ENCODE data around the gene HDAC11.

Gene HDAC11

DNA sequence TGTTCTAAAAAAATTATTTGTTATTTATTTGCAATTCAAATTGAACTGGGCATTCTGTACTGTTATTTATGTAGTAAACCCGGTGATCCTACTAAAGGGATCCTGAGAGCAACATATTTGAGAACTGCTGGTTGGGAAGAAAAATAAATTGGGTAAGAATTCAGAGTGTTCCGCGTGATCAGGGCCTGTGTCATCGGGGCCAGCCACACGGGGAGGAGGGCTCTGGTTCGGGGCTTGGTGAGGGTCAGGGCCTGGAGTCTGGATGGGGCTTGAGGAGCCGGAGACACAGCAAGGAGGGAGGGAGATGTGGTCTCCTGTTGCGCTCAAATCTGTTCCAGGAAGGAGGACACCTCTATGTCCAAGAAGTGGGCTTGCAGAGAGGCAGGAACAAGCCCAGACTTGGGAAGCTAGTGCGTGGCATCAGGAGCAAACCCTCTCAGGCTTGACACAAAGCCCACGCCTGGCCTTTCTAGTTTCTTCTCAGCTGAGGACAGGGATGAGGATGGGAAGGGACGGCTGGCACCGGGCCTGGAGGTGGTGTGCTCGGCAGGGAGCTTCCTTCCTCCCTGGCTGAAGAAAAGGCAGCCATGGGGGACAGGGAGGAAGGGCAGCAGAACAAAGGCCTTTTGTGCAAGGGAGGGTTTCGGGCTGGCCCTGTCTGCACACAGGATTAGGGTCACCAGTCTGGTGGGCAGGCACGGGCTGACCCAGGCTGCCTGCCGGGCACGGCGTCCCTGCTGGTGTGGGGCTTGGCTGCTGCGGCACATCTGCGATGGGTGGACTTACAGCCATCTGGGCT, 45.9 kb downstream of the HDAC11 start:
- DNase-seq (ENCODE audit: low spot score): no peak

DNA sequence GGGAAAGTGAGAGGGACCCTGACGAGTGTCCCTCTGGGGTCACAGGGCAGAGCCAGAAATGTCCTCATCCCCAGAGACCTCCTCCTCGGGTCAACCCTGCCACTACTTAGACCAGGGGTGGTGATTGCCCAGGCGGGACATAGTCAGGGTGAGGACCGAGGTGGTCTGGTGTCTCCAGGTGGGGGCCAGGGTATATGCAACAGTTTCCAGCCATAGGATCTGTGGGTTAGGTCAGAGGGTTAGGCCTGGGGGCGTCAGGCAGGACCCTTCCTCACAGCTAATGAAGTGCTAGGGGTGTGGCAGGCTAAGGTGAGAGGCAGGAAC, 46.5 kb downstream of the HDAC11 start:
- DNase-seq (ENCODE audit: low spot score): no peak

DNA sequence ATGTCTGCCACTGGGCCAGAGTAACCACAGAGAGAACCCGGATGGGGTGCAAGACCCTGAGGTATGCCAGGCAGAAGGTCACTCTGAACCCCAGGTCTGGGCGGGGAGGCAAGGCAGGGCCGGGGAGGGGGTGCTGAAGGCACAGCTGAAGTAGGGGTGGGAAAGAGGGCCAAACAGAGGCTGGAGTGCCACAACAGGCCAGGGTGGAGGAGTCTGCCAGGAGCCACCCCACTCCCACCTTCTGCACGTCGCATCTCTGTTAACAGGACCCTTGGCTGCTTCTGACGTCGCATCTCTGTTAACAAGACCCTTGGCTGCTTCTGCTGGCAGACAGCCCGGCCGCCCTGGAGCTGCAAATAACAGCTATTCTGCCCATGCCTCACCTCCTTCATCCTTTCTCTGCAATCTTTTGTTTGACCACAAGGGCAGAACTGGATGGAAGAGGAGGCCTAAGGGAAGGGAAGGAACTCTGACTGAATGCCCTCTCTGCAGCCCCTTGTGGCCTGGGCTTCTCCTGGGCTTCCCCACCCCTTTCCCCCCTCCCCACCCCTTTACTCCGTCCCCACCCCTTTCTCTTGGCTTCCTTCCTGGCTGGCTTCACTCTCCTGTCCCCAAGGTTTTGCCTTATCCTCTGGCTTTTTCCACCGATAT, 48.2 kb downstream of the HDAC11 start:
- DNase-seq (ENCODE audit: low spot score): peak; percentile 12

DNA sequence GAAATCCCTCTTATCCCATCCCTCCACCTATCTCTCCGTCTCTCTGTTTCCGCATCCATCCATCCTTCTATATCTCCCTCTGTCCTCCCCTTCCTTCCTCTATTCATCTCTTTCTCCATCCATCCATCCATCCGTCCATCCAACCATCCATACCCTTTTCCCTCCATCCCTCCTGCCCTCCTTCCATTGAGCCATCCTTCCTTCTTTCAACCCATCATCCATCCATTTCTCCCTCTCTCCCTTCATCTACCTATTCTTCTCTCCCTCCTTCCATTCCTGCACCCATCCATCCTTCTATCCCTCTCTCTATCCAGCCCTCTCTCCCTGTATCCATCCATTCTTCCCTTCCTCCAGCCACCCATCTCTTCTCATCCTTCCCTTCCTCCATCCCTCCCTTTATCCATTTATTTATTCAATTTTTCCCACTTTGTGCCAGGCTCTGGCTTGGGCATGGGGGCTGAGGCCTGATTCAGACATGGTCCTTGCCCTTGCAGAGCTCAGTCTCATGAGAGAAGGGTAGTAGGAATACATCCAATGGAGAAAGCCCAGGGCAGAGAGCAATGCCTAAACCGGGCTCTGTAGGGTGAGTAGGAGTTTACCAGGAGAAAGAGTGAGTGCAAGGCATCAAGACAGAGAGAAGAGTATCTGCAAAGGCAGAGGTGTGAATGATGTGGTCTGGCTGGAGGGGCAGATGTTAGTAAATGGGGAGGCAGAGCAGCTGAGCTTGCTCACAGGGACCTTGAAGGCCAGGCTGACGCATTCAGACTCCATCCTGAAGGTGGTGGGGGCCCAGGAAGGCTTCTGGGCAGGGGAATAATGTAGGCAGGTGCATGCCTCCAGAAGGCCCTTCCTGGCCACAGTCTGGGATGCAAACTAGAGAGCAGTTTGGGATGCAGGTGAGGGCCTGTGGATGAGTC, 49.3 kb downstream of the HDAC11 start:
- DNase-seq (ENCODE audit: low spot score): no peak

DNA sequence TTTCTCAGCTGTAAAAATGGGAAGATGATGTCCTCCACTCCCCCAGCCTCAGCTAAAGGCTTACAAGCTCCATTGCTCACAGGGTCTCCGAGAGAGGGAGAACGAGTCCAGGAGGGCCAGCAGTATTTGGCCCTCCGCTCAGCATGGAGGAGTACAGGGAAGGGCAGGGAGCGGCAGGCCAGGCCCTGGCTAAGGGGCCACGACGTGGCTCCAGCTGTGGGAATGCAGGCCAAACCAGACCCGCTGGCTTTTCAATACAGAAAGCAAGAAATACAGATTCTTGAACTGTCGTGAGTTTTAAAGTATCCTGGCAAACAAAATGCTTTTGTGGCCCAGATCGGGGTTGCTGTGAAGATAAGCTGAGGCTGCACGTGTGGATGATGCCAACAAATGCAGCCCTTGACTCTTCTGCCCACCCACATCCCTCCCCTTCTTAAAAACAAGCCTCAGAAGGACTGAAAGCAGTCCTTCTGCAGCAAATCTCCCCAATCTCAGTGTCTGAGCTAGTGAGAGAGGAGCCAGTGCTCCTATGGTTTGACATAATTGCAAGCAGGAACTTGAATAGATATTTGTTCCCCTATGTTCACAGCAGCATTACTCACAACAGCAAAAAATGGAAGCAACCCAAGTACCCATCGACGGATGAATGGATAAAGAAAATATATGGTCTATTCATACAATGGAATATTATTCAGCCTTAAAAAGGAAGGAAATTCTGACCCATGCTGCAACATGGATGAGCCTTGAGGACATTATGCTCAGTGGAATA, 50.3 kb downstream of the HDAC11 start:
- no peak for DNase-seq (ENCODE audit: low spot score)

DNA sequence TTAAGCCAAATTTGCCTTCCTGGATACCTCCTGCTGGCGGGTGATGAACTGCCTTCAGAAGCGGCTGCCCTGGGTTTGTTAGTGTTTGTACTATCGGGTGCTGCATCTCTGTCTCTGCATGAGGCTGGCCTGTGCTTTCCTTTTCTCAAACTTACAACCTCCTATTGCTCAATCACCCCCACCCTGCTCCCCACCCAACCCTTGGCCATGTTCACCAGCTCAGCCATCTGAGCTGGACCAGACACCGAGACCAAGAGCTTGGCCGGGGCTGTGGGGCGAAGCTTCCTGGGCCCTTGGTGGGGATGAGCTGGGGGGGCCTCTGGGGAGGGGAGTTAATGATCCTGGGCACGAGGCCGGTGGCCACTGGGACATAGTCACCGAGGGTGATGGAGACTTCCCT, 52.0 kb downstream of the HDAC11 start:
- DNase-seq (ENCODE audit: low spot score): no peak

DNA sequence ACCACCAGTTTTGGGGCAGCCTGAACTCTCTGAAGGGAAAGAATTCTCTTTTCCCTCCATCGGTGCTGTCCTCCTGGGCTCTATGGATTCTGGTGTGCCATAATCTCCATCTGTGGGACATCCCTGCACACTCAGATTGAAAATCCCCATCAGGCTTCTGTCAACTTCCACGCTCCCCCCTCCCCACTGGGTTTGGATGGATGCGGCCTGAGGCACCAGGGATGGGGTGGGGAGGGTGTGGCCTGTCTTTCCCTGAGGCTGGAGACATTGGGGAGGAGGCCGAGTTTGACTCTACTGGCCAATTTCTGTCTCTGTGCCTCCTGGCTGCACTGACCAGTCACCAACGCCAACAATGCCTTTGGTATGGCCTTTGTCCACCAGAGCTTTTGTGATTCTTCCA, 52.5 kb downstream of the HDAC11 start:
- DNase-seq (ENCODE audit: low spot score): no peak

DNA sequence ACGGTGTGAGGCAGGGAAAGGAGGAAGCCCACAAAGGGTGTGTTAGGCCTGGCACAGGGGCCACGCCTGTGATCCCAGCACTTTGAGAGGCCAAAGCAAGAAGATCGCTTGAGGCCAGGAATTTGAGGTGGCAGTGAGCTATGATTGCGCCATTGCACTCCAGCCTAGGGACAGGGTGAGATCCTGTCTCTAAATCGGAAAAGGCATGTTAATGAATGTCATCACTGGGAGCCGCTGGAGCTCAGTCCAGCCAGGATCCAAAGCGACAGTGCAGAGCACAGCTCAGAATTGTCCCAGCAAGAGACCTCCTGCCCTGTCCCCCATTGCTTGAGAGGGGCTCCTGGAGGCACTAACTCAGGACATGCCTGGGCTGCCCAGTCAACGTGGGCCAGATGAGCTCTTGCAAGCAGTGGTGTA, 53.8 kb downstream of the HDAC11 start:
- no peak for DNase-seq (ENCODE audit: low spot score)

DNA sequence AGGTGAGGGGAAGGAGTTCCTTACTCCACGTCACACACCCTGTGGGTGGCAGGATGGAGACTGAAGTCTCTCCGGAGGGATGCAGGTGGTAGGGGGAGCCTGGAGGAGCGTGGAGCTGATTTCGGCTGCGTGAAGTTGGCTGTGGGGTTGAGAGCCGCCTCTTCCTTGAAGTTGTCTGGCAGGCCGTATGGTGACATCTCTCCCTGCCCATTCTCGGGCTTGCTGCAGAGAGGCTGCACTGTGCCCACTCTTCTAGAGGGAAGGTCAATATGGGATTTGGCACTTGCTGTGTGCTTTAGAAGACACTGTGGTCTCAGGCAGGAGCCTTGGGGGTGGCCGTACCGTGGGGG, 55.4 kb downstream of the HDAC11 start:
- no peak for DNase-seq (ENCODE audit: low spot score)

DNA sequence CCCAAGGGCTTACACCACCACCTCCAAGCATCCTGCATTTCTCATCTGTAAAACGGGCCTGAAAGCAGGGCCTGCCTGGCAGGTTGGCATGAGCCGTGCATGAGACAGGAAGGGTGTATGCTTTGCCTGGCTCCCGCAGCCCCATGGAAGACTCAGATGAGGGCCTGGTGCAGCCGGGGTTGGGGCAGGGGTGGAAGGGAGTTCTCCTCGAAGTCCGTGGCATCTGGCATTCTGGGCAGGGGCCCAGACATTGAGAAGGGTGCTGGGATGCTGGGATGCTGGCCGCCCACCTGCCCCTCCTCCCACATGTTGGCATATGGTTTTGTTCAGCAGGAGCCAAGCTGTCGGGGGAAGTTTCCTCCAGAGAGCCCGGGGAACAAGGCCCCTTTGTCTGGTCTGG, 55.8 kb downstream of the HDAC11 start:
- no peak for DNase-seq (ENCODE audit: low spot score)

DNA sequence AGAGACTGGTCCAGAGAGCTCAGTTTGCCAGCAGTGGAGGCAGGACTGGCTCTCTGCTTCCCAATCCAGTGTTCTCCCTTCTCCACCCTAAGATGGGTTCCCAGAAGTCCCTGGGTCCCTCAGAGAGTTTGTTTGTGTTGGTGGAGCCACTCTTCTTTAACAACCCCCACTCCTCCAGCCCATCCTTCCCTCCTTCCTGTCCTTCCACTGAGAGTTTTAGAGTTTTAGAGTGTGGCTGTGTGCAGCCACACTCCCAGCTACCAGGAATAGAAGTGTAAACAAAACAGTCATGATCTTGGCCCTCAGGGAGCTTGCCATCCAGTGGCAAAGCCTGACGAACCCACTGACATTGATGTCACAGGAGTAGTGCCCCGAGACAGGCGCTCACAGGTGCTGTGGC, 56.3 kb downstream of the HDAC11 start:
- DNase-seq (ENCODE audit: low spot score): no peak

DNA sequence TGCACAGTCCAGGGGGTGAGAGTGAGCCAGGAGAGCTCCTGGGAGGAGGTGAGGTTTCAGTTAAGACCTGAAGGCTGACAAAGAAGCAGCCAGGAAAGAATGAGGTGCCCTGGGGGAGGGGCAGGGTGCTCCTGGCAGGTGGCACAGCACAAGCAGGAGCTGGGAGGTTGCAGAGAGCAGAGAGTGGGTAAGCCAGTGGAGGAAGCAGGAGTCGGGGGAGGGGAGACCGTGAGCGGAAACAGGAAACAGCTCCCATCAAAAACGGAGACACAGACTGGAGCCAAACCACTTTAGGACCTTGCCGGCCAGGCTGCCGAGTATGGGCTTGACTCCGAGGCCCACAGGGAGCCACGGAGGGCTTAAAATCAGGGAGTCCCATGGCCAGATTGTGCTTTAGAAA, 56.7 kb downstream of the HDAC11 start:
- DNase-seq (ENCODE audit: low spot score): peak; percentile 12

DNA sequence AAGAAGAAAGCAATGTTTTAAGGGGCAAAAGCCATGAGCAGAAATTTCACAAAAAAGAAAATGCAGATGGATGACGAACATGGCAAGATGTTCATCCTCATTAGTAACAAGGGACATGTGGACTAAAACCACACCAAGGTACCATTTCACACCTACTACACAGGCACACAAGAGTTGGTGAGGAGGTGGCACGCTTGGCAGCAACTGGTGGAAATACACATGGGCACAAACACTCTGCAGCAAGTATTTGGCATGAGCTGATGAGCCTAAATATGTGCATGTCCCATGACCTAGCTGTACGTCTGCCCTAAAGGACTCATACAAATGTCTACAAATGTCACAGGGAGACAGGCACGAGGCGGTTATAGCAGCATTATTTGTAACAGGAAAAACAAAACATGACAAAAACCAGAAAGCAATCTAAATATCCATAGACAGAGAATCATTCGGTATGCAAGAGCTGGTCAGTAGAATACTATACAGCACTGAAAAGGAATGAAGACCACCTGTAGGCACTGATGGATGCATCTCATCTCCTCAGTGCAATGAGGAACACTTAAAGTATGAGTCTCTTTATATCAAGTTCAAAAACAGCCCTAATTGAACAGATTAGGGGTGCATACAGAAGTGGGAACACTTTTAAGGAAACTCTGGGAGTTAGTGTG, 57.3 kb downstream of the HDAC11 start:
- DNase-seq (ENCODE audit: low spot score): no peak

DNA sequence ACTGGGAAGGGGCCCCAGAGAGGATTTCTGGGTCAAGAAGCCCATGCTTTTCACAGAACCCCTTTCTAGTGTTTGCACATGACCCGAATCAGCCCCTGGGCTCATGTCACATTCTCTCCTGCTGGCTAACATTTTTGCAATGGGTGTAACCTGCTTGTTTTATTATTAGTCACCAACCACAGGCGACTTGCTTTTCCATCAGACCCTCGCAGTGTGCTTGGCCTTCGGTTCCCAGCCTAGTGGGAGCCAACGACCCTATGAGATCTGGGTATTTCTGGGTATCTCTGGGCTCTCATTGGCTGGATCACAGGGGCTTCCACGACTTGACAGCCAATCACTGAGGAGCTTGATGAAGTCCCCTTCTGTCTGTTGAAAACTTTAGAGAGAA, 57.8 kb downstream of the HDAC11 start:
- DNase-seq (ENCODE audit: low spot score): peak; percentile 73

DNA sequence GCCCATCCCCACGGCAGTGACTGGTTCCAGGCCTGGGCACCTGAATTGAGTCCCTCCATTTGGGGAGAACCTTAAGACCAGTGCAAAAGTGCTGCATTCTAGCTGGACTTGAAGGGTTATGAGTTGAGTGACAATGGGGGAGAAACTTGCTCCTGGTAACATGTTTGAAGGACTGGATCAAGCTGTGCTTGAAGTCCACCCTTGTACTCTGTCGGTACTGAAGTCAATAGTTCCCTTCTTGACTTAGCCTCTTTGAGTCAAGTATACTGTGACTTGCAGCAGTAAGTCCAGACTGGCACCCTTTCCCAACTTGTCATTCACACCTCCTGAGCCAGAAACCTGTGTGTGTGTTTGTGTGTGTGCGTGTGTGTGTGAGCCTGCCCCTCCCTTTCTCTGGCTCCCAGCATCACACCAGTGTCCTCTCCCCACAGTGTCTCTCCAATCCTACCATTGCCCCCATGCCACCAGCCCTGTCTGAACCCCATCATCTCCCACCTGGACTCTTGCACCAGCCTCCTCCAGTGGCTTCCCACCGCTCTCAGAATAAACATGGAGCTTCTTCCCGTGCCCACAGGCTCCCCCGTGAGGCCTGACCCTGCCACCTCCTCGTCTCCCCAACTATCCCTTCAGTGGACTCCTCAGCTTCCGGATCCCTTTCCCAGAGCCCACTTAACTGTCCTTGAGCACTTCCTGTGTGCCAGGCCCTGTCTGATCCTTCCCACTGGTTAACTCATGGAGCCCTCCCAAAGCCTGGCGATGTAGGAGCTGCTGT, 58.6 kb downstream of the HDAC11 start:
- no peak for DNase-seq (ENCODE audit: low spot score)

DNA sequence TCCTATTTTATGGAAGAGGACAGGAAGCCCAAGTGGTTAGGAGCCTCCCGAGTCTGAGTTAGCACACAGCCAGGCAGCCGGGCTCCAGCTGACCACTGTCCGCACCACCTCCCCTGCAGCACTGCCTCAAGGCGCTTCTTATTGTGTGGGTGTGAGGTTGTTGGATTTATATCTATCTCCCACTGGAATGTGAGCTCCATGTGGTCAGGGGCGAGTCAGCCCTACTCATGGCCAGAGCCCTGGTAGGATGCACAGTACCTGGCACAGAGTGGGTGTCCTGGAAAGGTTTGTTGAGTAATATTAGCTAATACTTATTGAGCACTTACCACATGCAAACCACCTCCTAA, 59.2 kb downstream of the HDAC11 start:
- DNase-seq (ENCODE audit: low spot score): peak; percentile 72

DNA sequence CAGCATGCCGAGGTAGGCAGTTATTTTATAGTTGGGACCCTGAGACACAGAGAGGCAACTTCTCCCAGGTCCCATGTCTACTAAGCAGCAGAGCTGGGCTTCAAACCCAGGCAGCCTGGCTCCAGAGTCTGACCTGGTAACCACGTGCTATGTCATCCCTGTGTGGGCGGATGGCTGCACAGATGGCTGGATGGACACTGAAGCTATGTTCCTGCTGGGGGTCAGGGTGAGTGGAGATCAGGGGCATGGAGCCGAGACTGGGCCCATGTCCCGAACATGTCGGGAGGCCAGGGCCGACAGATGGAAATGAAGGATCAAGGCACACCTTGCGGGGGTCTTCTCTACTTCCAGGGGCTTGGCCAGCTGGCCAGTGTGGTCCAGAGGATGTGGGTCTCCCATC, 59.6 kb downstream of the HDAC11 start:
- DNase-seq (ENCODE audit: low spot score): no peak

DNA sequence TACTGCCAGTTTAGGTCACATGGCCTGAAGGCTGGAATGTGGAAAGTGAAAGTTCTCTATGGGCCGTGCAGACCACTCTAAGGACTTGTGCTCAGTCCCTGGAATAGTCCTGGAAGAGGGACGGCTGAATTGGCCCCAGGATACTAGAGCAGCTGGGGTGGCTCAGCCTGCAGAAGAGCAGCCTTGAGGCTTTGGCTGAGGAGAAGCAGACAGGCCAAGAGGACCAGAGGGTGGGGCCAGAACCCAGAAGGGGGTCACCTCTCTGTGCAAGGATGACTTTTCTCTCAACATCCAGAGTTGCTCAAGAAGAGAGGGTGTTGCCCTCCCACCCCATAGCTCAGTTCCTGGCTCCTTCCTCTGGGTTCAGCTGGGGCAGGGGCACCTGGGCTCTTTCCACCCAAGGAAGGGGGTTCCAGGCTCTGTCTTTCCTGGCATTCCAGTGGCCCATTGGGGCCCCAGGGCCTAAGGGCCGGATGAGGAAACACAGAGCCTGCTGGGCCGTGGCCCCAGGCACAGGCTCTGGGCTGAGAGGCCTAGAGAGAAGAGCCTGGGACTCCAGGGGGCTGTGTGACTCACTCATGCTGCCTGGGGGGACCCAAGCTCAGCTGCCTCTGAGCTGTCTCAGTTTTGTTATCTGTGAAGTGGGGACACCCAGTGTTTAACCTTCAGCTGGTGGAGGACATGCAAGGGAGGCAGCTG, 60.3 kb downstream of the HDAC11 start:
- no peak for DNase-seq (ENCODE audit: low spot score)

DNA sequence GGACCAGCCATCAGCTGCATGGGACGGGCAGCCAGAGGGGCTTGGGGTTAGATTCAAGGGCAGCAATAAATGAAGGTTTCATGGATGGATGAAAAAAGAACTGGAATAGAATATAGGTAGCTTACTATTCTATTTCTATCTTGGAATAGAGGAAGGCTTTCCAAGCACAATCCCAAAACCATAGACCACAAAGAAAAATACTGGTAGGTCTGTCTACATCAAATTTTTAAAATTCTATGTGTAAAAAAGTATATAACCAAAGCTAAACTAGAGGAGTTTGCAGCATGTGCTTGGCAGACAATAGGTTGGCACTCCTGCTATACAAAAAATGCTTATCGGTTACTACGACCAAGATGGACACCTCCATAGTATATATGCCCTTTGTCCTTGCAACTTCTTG, 61.6 kb downstream of the HDAC11 start:
- DNase-seq (ENCODE audit: low spot score): no peak

DNA sequence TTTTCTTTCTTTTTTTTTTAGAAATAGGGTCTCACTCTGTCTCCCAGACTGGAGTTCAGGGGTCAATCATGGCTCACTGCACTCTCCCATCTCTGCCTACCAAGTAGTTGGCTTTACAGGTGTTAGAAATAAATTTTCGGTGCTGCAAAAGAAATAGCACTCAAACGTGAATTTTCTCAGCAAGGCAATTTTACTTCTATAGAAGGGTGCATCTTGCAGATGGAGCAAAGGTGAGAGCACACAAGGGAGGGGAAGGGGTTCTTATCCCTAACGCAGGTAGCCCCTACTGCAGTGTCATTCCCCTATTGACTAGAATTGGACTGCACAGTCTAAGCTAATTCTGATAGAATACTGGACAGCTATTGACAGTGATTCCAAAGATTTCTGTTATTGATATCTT, 62.0 kb downstream of the HDAC11 start:
- no peak for DNase-seq (ENCODE audit: low spot score)
